Measurements from ENCODE around the gene C1QTNF1. TPM values are rescaled to one million over a fixed set of nuclear protein-coding genes. Genes with fewer than 3 reads are reported as not detected.

Gene C1QTNF1
- total and polyA plus RNA-seq, 2 donors (not counting 3 experiments of a cell fraction or from before 2014, with no cell fraction given), result 2.5 to 4.0 TPM

- DNase-seq (ENCODE audit: low read depth, low spot score) (no peak), FAIRE-seq (no peak)
- Histone ChIP-seq H3K9me1 (replicated peaks; ENCODE audit: control insufficient read depth, extremely low read depth, insufficient read depth, low read length) (no peaks in the 10 kb centered on the region), H3K9me3 (replicated peaks; ENCODE audit: control insufficient read depth, insufficient read depth, low read length) (no peaks in the 10 kb centered on the region), H3K4me2 (ENCODE audit: insufficient read depth, low read length) (no peak overlapping the region), H3K4me1 (ENCODE audit: control insufficient read depth, extremely low read depth, insufficient read depth, low read length) (peaks cover 8% of the 10 kb centered on the region), H4K20me1 (replicated peaks; ENCODE audit: control insufficient read depth, extremely low read depth, insufficient read depth, low read length) (no peaks in the 10 kb centered on the region), H3K27ac (ENCODE audit: insufficient read depth, low read depth, low read length) (no peak overlapping the region), H3K4me3 (replicated peaks in 1 of 3; ENCODE audit: insufficient read depth in 1 of 3, low read depth in 1 of 3, low read length in 3 of 3) (no peak overlapping the region), H2AFZ (ENCODE audit: low read depth, low read length) (no peak overlapping the region), H3K36me3 (ENCODE audit: control insufficient read depth in 2 of 2, extremely low read depth in 1 of 2, insufficient read depth in 2 of 2, low read length in 2 of 2) (no peaks in the 10 kb centered on the region), H3K27me3 (ENCODE audit: control insufficient read depth in 2 of 2, insufficient read depth in 2 of 2, low read length in 2 of 2) (peaks cover 5 to 6% of the 10 kb centered on the region in 2 experiments), H3K79me2 (ENCODE audit: control insufficient read depth, insufficient read depth, low read length) (no peaks in the 10 kb centered on the region), H3K9ac (replicated peaks; ENCODE audit: extremely low read depth, insufficient read depth, low read length) (no peak overlapping the region)
- no peak for TF ChIP-seq POLR2A (IDR thresholded peaks at IDR 0.05; ENCODE audit: low read depth, low read length)
- no peak for TF ChIP-seq MAX (IDR thresholded peaks at IDR 0.05; ENCODE audit: insufficient read depth, insufficient read length)
- TF ChIP-seq MYC (IDR thresholded peaks at IDR 0.05; ENCODE audit: low read depth, low read length), result no peak
- no peak for TF ChIP-seq CTCF (IDR thresholded peaks at IDR 0.05; ENCODE audit: extremely low read depth in 1 of 2, insufficient read depth in 1 of 2, low read depth in 1 of 2, low read length in 2 of 2)
- TF ChIP-seq FOS (IDR thresholded peaks at IDR 0.05; ENCODE audit: borderline replicate concordance, insufficient read depth, low read length), result no peak
- TF ChIP-seq JUN (IDR thresholded peaks at IDR 0.05; ENCODE audit: borderline replicate concordance, insufficient read depth, insufficient read length, low read depth), result no peak
- no peak for TF ChIP-seq POLR2AphosphoS5 (IDR thresholded peaks at IDR 0.05; ENCODE audit: insufficient read depth, low read depth, low read length)
- no peak for TF ChIP-seq EZH2 (IDR thresholded peaks at IDR 0.05; ENCODE audit: borderline replicate concordance, low read depth, low read length, severe bottlenecking)
- TF ChIP-seq GATA2 (IDR thresholded peaks at IDR 0.05; ENCODE audit: insufficient read depth, insufficient read length, low read depth, low read length), result no peak
- dilution Hi-C loops (cut with MboI; ENCODE audit: extremely low pct_ligation_motif_present, low sequenced_read_pairs), result no loop called here
- no TSS peak for BruUV-seq (replicated peaks)
- intact Hi-C loops (cut with micrococcal nuclease), result no loop called here
- ChIA-PET CTCF (interaction anchor here (1.5 to 6.5 kb wide), 5 partner anchors 9 to 320 kb away, joined by 5 to 46 read pairs (median 6); no protein-coding TSS in a partner anchor), POLR2A (no interaction called here)
These were observed 48.6 kb downstream of the C1QTNF1 start for GRCh38 chr17:79072544-79072943.
